GM18517 (cell line): ENCODE results near the gene DSCAML1.
A peak's percentile ranks its signal among the peaks of the same experiment; 100 is the strongest.

Source experiments
- ATAC-seq: cut with Tn5 transposase; IDR thresholded peaks from one replicate; pipeline ENCODE4 v1.9.1; 2021; ENCODE audit warnings: mild to moderate bottlenecking, moderate library complexity; ENCODE audit not compliant: unreplicated experiment

DSCAML1 gene

DNA sequence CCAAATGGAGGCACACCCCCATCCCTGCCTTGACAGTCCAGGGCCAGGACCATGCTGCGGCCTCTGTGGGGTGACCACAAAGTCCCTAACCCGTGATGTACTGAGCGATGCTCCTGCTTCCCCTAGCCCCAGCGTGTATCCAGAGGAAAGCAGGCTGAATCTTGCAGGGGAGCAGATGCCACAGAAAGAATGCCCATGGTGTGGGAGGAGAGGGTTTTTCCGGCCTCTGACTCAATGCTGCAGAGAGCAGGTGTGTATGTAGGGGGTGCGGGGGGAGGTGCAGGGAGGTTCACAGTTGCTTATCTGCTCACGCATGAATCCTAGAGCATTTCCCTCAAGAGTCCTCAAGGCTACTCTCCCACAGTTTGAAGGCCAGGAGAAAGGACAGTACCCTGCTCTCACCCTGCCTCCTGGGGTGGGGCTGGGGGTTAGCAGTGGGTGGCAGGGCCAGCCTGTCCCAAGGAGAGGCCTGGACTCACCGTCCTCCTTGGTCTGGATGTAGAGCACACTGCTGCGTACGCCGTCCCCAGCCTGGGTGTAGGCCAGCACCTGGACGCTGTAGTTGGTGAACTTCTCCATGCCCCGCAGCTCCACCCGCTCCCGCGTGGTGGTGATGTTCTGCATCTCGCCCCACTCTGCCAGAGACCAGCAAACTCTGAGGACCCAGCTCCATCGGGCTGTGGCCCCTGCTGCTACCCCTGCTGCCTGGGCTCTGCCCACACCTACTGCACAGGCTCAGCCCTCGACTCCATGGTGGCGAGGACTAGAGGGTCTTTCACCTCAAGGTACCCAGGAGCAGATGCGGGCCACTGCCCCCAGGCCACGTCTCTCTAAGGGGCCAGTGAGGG lies 338.5 kb downstream of the DSCAML1 start:
- ATAC-seq: no peak

DNA sequence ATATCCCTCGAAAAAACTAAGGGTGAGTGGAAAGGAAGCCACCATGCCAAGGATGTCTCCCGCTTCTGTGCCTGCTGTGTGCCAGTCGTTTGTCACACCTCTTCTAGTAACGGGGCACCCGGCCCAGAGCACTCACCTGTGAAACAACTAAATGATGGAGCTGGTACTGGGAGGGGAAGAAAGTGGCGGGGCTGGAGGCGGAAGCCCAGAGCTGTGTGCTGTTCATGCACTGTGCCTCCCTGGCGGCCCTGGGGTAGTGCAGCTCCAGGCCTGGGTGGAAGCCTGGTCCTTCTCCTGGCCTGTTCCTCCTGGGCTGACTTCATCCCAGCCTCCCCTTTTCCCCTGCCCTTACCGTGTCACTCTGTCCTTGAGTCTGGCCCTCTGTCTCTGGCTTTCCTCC lies 339.2 kb downstream of the DSCAML1 start:
- ATAC-seq: no peak

DNA sequence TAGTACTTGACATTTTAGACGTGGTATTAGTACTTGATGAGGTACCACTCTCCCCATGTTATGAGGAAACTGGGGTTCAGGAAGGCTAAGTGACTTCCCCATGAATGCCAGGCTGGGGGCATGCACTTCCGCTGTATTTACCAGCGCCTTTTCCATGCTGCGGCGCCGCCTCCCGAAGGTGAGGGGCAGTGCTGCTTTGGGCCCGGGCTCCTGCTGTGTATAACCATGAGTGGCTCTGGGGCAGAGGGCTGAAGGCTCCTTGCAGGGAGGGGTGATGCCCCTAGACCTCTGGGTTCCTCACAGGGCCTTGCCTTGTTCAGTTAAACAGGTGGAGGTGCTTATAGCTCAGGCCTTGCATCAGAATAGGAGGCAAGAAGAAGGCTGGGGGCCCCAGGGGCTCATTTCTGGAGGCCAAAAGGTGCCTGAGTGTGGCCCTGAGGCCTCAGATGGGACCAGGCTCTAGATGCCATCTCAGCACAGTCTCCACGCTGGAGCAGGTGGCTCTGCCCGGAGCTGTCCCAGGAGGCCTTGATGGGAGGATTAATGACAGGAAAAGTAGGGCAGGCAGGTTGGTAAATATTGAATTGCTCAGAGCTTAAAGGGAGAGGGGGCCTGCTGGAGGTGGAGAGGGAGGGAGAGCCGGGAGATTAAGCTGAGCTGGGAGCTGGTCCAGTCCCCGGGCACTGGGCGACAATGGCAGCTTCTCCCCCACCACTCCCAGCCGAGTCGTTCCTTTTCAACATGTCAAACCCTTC lies 339.8 kb downstream of the DSCAML1 start:
- no peak for ATAC-seq

DNA sequence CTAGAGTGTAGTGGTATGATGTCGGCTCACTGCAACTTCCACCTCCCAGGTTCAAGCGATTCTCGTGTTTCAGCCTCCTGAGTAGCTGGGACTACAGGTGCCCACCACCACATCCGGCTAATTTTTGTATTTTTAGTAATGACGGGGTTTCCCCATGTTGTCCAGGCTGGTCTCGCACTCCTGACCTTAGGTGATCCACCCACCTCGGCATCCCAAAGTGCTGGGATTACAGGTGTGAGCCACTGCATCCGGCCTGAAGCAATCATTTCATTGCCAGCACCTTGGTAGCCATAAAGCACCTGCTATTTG lies 340.3 kb downstream of the DSCAML1 start:
- peak; percentile 11 for ATAC-seq

DNA sequence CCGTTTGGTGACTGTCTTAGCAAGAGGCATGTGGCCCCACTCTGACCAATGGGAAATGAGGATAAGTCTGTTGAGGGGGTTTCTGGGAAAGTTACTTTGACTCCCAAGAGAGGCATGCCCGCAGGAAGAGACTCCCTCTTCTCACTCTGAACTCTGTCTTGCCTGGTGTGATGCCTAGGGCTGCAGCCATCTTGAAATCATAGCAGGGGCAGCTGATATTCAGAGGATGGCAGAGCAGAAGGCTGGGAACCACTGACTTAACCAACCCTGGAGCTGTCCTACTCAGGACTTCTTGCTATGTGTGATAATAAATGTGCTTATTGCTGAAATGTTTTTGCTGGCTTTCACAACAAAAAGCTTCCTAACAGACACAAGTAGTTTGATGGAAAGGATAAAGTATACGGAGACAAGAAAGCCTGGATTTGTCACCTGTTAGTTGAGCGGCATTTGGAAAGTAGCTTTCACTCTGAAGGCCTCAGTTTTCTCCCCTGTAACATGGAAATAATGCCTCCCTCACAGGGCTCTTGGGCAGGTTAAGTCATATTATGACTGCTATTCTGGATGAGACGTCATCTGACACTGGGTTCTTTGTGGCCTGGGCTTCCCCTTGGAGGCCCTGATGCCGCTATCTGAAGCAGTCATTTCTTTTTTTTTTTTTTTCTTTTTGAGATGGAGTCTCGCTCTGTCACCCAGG lies 340.8 kb downstream of the DSCAML1 start:
- peak; percentile 66 for ATAC-seq

DNA sequence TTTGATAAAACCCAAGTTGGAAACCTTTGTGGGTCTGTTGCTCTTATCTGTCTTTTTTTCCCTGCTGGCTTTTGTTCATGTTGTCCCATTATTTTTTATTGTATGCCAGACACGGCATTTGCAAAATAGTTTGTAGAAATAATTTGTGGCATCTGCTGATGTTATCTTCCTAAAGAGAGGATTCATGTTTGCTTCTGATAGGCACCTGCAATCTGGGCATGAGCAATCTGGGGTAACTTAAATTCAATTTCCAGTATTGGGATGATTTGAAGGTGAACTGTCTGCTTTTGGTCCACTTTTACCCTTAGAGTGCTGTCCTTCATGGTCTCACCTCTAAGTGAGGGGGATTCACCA lies 342.5 kb downstream of the DSCAML1 start:
- ATAC-seq: no peak

DNA sequence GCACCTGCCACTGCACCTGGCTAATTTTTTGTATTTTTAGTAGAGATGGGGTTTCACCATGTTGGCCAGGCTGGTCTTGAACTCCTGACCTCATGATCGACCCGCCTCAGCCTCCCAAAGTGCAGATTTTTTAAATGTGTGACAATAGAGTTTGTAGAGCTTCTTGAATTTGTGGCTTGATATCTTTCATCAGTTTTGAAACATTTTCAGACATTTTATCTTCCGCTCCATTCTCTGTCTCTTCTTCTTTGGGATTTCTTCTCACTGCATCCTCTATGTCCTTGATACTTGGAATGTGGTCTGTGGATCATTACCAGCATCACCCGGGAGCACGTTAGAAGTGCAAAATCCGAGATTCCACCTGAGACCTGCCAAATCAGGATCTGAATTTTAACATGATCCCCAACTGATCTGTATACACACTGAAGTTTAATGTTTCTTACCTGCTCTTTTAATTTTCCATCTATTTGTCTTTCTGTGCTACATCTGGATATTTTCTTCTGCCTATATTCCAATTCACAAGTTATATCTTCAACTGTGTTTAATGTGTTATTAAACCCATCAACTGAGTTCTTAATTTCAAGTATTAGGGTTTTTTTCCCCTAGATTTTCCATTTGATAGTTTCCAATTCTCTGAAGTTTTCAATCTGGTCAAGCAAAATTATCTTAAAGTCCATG lies 343.0 kb downstream of the DSCAML1 start:
- no peak for ATAC-seq

DNA sequence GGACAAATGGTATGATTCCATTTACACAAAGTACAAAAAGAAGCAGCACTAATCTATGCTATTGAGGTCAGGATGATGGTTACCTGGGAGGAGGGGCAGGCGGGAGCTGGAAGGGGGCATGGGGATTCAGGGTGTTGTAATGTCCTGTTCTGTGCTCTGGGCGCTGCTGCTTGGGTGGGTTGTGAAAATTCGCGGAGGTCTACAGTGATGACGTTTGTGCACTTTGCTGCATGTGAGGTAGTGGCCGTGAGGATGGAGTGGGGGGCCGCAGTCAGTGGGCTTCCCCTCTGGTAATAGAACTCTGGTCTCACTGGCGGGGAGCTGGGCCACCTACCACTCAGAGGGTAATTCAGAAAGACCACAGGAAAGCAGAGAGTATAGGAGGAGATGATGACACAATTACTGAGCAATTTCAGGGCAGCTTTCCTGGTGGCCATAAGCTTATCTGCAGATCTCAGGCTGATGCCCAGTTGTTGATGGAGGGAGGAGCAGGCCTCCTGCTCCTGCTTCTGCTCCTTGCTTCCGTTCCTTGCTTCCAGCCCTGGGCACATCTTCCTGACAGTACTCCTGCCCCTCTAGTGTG lies 347.8 kb downstream of the DSCAML1 start:
- ATAC-seq: no peak

DNA sequence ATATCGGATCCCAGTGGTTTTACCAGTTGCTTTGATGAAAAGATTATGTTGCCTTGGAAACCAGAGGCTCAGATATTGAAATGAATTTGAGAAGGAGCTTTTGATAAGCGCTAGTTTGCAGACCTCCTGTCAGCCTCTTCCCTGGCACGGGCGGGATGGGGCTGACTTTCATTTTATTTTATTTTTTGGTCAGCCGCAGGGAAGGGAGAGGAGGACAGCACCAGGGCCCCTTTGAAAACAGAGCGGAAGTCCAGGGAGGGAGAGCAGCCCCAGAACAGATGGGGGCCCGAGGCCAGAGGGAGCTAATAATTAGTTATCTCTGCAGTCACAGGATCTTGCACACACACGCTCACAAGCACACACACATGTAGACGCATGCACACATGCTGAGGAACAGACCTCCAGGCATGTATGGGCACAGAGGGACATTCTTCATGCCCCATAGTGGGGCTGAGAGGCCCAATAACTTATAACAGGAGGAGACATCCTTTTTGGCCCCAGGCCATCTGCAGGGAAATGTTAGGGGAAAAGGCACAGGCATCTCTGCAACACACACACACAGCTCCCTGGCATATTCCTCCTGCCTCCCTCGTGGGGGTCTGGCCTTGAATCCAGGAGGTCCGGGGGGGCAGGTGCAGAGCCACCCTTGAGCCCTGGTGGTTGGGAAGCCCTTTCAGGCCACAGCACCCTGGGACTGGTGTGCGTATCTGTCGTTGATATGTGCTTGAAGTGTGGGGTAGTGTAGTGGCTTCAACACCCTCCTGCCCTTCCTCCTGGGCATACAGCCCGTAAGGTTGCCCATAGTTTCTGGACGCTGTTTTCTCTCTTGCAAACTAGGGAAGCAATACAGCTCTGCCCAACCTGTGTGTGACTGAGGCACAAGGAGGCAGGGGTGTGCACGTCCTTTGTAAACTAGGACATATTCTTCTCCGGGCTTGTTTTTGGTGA lies 352.0 kb downstream of the DSCAML1 start:
- no peak for ATAC-seq

DNA sequence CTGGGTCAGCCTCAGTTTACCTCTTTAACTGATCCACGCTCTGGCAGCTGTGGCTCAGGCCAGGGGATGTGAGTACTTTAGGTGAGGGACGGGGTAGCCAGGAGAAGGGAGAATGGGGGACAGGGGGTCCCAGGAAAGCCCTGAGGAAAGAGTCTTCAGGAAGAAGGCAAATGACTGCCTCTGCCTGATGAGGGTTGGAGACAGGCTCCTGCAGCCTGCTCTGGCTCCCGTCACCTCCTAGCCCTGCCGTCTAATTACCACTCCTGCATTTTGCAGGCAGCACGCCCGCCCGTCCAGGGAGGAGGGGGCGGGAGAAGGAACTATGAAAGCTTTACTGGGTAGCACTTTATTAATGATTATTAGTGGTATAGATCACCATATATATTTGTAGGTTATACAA lies 352.8 kb downstream of the DSCAML1 start:
- ATAC-seq: no peak

DNA sequence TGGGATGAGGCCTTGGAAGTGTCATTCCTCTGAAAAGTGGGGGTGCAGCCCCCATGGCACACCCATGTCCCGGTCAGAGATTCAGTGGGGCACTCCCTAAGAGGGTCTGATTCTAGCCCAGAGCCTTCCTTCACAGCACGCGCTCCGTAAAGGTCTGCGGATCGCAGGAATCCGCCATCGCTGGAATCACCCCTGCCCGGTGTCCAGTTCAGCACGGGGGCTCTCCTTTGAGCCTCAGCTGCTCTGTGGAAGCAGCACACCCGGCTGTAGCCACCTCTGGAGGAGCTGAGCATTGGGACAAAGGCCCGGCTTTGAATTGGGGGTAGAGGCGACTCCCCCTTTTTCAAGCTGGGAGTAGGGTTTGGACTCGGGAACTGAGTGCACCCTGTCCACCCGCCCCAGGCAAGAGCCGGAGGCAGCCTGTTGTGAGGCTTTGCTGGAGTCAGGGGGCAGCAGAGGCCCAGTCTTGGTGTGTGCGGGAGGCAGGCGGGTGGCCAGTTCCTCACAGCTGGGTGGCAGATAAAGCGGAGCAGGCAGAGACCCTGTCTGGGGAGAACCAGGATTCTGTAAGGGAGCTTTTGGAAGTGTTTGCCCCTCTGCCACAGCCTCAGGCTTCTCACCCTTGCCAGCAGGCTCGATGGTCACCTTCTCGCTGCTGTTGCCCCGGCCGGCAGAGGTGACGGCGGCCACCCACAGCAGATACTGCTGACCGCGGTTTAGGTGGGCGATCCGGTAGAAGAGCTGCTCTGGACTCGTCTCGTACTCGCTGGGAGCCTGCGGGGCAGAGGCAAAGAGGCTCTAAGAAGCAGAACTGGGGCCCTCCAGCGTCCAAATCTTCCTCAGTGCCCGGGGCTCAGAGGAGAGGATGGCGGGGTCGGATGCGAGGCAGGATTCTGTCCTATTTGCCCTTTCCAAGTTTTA lies 353.5 kb downstream of the DSCAML1 start:
- ATAC-seq: no peak

DNA sequence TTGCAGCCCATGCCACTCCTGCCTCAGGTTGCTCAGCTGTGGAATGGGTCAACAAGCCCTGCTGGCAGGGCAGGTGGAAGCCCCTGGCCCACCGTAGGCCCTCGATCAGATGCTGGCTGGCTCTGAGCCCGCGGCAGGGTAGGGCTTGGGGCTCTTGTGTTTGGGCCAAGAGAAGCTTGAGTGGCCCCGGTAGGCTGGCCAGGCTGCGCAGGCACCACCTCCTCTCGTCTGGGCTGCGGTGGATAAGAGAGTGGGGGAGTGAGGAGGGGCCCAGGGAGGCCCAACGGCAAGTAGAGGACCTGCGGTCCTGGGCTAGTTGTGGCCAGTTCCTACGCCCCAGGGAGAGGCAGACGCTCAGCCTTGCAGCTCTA lies 354.2 kb downstream of the DSCAML1 start:
- ATAC-seq: no peak

DNA sequence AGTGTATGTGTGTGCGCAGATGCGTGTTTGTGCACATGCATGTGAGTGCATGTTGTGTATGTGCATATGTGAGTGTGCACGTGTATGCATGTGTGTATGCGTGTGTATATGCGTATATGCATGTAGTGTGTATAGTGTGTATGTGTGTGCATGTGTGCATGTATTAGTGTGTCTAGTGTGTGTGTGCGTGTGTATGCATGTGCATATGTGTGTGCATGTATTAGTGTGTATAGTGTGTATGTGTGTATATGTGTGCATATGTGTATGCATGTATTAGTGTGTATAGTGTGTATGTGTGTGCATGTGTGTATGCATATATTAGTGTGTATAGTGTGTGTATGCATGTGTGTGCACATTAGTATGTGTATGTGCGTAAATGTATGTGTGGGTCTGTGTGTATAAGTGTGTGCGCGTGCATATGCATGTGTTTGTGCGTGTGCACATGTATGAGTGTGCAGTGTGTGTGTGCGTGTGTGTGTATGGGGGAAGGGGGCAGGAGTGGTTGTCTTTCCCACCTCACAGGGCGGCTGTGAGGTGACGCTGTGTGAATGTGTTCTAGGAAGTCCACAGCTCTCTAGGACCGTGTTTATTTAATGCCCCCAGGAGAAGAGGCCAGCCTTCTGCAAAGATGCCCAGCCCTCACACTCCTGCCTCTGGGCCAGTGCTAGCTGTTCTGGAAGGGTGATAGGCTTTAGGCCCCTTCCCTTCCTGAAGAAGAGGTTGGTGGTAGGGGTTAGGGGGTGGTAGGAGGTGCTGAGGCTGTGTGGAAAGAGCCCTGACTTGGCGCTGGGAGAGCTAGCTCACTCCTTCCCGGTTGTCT lies 354.8 kb downstream of the DSCAML1 start:
- no peak for ATAC-seq

DNA sequence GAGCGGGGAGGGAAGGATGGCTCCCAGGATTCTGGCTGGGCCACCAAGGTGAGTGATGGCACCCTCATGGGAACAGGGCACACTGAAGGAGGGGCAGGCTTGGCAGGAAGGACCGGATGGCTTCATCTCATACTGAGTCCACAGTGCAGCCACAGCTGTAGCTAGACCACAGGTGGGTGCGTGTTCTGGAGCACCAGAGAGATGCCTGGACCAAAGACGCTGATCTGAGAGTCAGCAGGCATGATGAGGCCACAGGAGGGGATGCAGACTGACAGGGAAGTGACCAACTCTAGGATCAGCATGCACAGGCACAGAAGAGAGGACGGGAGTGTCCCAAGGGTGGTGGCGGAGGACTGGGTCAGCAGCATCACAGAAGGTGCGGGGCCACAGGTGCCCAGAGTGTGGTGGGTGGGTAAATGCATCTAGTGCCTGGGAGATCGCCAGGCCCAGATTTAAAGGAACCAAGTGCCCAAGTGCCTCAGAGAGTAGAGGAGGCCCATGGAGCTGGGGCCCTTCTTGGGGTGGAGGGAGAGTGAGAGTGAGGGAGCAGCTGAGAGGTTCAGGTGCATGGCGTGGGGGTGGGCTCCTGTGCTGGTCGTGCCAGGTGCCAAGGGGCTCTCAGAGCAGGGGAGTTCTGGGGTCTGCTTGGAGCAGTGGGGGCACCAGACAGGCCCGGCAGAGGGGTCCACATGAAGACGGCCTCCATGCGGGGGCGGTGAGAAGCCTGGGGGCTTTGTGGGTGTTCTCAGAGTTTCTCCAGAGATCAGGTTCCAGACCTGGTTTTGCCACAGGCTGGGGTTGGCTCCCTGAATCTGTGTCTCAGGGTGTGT lies 355.7 kb downstream of the DSCAML1 start:
- no peak for ATAC-seq

DNA sequence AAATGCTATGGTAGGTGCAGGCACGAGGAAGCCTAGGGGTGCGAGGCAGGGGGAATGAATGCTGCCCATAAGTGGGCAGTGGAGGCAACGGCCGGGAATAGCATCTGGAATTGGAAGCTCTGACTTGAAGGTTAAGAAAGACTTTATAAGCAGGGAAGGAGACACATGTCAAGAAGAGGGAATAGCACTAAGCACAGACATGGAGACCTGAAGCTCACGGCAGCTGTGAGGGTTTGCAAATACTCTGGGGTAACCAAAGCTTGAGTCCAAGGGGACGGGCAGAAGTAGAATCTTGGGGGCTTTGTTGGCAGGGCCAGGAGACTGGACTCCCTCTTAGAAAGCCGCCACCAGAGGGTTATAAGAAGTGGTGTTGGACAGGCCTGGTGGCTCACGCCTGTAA lies 356.8 kb downstream of the DSCAML1 start:
- ATAC-seq: no peak

DNA sequence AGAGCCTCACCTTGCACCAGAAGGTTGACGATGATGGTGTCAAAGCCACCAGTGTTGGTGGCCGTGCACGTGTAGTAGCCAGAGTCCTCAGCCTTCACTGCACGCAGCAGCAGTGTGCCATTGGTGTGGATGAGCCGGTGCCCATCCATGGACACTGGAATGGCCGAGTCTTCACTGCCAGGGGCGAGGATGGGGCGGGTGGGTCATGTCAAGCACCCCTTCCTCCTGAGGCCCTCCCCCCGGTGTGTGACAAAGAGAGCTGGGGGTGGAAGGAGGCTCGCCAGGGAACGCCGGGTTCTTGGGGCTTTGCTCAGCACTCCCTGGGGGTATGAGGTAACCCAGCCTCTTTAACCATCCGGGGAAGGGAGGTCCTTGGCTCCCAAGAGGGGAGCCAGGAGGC lies 357.8 kb downstream of the DSCAML1 start:
- ATAC-seq: no peak

DNA sequence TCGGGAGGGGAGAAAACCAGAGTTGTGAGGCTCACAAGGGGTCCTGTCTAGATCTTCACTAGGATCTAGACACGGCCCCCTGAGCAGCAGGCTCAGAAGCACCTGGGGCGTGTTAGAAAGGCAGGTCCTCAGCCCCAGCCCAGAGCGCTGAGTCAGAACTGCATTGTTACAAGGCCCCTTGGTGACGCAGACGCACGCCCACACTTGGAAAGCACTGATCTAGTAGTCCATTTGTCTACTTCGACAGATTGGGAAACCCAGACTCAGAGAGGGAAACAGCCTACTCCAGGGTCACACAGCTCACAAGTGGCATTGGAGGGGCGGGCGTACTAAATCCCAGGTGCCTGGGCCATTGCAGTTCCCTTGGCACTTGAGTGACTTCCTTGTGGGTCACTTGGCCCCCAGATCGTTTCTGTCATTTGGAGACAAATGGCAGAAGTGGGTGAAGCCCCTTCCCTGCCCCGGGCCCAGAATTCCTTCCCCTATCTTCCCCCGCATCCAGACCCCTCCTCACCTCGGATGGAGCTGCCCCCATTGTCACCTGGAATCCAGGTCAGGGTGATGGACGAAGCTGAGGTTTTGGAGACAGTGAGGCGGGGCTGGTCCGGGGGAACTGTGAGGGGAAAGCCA lies 358.5 kb downstream of the DSCAML1 start:
- no peak for ATAC-seq
